DOHH2 (cell line): ENCODE results near the gene PRR32.

Source experiments
- EZH2phosphoT487 ChIP-seq: fragments of 200-600 bp; sonication (generic); IDR thresholded peaks from 2 replicates; pipeline ENCODE4 v1.6.1; 2017; ENCODE audit warnings: borderline replicate concordance, mild to moderate bottlenecking, antibody characterized with exemption, low read length, moderate library complexity, mixed read lengths
- TF ChIP-seq, protein P1 (sequence below): fragments of 200-600 bp; sonication (generic); IDR thresholded peaks from one replicate; pipeline ENCODE4 v1.5.1; 2014; ENCODE audit warnings: antibody characterized with exemption, mild to moderate bottlenecking, low read depth, low read length; ENCODE audit not compliant: poor library complexity, severe bottlenecking

GRCh38 chrX:126819429-126819828, at the start of gene PRR32:
- TF ChIP-seq, protein P1, sequence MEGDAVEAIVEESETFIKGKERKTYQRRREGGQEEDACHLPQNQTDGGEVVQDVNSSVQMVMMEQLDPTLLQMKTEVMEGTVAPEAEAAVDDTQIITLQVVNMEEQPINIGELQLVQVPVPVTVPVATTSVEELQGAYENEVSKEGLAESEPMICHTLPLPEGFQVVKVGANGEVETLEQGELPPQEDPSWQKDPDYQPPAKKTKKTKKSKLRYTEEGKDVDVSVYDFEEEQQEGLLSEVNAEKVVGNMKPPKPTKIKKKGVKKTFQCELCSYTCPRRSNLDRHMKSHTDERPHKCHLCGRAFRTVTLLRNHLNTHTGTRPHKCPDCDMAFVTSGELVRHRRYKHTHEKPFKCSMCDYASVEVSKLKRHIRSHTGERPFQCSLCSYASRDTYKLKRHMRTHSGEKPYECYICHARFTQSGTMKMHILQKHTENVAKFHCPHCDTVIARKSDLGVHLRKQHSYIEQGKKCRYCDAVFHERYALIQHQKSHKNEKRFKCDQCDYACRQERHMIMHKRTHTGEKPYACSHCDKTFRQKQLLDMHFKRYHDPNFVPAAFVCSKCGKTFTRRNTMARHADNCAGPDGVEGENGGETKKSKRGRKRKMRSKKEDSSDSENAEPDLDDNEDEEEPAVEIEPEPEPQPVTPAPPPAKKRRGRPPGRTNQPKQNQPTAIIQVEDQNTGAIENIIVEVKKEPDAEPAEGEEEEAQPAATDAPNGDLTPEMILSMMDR, result no peak
- no peak for TF ChIP-seq EZH2phosphoT487
